ENCODE measurements around the gene AFF2.

AFF2 gene

DNA sequence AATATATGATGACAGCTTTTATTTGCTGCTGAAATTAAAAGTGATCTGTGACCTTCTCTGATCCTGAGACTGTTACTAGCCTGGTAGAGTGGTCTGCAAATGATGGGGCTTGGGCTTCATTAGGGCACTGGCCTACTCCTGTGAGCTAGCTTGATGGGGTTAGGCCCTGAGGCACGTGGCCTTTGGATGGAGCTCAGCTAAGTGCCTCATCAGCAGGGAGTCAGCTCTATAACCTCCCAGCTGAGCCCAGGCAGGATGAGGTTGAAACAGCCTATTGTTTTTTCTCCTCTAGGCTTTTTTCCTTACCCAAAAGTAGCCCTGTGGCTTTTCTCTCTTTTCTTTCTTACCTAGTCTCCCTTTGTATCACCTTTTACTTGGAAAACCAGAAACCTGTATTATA is 92.2 kb downstream of the AFF2 start:
- no peak for DNase-seq

DNA sequence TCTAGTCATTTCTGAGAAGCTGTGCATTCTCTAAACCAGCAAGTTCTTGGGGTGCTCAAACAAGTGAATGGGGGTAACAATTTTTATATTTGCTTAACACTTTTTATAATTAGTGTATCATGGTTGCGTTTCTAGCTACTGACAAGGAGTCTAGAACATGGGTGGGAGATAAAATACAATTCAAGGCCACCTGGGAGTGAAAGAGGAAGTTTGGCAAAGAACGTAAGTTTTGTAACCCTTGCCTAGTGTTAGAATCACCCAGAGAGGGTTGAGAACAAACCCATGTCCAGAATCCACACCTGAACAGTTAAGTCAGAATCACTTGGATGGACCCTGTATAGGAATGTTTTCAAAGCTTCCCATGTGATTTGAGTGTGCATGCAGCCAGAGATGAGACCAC is 92.7 kb downstream of the AFF2 start:
- no peak for DNase-seq

DNA sequence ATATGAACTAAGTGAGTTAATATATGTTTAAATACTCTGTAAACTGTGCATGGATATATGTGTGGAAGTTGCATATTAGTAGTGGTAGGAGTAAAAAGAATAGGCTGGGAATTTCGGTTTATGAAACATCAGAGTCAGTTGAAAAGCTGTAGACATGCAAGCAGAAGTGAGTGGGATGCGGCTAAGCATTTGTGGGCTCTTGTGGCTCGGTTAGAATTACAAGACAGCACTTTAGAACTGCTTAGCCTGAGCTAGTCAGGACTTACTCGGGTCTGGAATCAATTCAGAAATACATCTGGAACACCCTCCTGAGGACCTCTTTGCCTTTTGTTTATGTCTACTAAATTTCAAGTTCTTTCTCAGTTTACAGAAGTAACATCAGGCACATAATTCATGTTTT is 93.6 kb downstream of the AFF2 start:
- DNase-seq: no peak

DNA sequence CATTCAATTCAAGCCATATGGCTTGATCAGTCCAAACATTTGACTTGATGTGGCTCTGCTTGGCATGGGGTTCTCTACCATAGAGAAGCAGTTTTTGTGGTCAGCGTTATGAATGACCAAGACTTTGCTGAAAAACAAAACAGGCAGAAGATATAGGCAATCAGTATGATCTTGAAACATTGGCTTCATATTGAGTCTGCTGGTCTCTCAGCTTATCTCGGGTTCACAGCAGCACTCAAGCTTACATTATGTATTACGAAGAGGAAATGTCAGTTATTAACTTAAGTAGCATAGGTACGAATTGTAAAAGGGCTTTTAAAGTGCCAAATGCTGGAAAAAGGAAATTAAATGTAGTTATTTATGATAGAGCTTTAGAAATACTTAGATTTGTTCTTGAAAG is 99.0 kb downstream of the AFF2 start:
- DNase-seq: no peak

DNA sequence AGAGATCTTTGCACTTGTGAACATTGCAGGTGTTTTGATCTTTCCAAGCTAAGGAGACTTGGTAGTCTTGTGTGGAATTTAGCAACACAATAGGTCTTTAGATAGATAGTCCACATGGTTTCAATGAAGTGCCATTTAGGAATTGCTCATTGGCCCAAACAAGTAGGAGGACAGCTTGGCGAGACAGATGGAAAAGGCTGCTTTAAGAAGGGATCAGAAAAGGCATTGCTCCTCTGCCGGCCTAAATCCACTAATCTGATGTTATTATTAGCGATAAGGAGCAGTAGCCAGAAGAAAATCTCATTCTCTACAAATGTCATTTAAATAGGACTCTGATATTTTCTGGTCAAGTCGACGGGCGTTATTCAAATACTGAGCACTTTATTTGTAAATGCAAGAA is 99.7 kb downstream of the AFF2 start:
- DNase-seq: no peak

DNA sequence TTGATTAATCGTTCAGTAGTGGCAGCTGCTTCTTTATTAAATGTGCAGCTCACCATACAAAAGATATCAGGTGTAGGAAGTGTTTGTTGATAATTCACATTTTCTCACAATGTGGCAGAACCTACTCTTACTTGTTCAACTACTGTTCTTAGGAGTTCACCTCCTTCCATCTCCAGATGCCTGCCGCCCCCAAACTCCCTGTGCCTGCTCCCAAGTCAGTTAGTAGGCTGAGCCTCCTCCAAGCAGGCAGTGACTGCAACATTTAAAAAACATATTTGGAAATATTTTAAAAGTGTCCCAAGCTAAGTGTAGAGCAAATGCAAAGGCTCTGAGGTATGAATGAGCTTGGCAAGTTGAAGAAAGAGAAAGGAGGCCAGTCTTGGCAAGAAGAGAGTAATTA is 100.2 kb downstream of the AFF2 start:
- no peak for DNase-seq

DNA sequence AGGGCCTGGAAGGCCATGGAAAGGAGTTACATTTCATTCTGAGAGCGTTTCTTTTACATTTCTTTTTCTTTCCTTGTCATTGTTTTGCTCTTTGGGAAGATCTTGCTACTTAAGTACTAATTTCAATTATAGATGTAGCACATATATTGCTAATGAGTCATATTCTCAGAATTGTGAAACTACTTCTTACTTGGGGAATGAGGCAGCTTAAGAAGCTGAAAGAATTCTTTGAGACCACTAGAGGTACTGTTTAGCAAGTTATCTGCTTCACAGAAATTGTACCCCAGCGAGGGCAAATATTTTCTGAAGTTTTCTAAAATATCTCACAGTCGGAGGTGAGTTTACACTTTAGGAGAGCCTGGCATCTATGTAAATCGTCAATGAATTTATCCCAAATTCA is 100.6 kb downstream of the AFF2 start:
- no peak for DNase-seq

DNA sequence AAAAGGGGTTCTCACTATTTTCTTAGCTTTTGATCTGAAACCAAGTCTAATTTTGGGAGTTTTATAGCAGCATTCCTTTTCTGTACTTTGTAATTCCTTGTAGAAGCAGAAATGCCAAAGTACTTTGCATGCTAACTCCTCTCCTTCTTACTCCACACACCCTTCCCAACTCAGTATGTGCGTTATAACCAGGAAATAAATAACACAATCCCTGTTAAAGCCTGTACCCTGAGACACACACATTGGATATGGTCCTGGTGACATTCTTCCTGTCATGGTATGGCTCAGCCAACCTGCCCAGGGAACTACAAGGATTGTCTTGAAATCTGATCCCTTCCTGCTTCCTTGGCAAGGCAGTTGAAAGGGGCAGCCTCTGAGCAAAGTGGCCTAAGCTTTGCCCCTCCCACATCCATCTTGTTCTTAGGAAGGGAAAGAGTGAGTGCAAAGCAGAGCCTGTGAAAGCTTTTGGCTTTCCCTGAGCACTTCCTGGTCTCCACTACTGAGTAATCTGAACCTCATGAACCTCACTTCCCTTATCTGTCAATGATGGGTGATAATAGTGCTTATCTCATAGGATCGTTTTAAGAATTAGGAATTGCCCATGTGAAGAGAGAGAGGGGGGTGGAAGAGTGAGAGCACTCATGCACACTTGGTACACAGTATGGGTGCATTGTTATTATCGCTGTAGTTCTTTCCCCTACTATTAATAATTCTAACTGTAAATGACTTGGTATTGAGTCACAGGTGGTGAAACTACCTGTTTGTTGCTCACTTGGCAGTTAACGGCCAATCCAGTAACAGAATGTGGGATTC is 109.3 kb downstream of the AFF2 start:
- no peak for DNase-seq

DNA sequence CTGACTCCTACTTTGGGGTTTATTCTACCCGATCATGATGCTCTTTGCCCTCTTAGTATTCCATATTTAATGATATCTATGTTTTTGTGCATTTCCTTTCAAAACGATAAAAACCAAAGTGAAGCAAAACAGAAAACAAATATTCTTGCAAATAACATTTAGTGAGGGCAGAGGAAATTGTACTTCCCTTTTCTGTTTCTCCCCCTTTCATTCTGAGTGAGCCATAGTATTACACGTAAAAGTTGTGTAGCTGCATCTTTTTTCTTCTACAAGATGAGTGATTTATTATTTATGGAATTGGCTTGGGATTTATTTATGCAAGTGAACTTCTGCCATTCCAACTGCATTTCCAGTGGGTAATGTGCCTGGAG is 109.9 kb downstream of the AFF2 start:
- no peak for DNase-seq

DNA sequence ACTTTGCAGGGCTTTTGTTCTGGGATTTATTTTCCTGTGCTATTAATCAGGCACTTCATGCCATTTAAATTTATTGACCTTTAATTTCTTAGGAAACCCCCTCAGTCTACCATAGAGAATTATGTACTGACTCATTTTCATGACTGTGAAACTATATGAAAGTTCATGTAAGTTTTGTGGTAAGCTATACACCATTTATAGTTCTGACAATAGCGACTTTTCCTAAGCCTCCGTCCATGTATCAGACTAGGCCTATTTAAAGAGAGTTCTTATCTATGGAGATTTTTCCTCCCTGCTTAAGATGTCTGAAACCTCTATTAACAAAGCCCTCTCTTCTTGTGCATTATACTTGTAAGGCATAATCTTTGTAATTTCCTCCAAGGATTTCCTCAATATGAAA is 111.6 kb downstream of the AFF2 start:
- DNase-seq: no peak

DNA sequence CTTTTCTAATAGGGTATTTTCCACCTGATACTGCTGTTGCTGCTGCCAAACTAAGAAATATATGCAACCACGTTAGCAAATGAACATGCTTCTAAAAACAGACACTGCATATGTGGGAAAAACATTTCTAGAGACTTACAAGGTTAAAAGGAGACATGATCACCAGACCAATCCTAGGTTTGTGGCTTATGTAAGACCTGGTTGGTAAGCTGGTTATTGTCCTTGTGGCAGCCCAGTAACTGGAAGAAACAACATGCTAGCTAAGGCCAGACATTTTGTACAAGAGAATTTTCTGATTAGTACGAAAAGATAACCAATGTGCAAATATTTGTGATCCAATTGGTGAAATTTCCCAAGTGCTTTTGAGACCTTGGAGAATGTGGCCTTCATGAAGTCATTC is 112.0 kb downstream of the AFF2 start:
- DNase-seq: no peak

DNA sequence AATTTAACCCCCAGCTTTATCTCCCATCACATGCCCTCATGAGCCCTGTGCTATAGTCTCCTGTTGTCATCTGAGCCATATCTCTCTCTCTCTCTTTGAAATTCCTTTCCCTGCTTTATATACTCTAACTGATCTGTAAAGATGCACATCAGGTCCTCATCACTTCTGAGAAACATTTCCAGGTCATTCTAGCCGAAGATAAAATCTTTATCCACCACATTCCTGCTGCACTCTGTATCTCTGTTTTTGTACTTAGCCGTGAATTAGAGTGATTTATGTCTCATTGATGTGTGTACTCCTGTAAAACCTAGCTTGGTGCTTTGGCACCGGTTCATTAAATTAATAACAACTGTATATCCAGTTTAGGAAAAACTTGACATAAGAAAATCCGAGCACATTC is 113.2 kb downstream of the AFF2 start:
- no peak for DNase-seq

DNA sequence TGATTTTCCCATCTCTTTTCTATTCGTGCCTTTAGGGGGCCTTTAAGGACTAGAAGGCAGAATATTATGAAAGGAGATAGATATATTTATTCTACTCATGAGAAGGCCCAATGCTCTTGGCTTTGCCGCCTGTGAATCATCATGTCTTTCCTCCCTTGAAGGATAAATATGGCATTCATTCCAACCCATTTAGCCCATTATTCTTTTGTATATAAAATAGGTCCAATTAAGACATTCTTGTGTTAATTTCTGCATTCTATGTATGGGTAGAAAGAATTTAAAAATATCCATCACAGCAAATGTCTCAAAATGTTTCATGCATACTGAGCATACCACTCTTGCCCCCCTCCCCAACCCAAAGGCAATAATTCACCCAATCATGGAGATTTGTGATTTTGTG is 115.1 kb downstream of the AFF2 start:
- no peak for DNase-seq

DNA sequence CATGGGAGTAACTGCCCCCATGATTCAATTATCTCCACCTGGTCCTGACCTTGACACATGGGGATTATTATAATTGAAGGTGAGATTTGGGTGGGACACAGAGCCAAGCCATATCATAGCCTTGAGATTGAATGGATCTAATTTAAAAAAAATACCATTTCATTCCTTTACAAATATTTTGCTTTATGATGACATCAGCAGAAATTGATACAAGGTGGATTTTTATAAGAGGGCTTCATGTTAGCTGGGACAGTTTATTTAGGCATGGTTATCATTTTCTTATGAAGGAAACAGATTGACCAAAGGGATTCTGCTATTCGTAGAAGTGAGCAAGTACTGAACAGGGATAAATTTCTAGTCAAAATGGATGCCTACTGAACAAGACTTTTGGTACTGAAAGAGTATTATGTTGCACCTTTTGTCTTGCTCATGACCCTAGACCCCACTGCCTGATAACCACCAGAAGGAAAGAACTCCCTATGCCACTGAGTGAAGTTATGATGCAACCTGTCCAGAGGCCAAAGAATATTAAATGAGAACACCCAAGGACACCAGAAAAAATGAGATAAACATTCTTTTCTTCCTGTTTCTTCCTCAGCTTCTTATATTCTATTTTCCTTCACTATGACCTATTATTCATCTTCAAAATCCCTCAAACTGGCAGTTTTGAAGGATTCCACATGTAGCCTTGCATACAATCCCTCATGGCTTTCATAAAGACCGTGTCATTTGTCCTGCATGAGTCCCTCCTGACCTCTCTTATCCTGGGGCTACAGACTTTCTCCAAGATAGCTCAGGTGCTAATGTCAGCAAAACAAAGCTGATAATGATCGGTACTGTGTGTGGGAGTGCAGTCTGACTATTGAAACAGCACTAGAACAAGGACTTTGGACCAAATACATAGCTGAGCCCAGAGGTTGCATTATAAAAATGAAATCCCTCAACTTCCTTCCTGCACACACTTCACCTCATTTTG is 118.3 kb downstream of the AFF2 start:
- DNase-seq: no peak

DNA sequence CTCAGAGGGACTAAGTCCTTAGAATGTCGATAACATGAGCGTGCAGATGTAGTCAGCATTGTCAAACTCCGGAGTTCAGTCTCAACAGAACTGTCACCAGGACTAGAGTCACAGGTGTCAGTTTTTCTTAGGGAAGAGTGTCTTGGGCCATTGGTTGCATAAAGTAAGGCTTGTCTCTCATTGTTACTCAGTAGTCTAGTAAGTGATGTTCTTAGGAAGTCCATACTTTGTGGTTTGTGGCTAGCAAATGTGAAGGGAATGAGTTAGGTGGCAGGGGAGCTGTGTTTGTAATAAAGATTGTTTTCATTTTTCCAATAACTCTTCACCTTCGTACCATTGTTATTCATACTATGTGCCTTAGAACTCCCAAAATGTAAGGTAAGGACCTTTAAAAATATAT is 119.6 kb downstream of the AFF2 start:
- DNase-seq: no peak

DNA sequence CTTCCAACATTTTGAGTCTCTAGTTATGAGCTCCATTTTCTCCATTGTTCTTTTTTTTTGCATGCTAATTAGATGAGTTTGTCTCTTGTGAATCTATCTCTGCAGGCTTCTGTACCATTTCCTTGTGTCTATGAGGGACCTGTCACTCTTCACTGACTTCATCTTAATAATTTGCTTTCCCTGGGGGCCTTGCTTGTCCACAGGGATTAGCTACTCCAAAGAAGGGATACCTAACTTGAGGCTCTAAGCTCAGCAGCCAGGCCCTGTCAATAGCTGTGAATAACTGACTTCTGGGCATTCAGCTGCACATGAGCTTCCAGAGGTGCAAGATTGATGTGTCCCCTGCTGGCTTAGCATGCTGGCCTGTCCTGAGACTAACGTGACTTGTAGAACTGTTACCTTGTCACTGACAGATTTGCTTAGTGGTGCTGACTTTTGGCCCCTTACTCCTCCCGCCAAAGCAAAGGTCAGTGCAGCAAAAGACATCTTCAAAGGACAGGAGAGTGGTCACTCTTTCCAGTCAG is 124.6 kb downstream of the AFF2 start:
- no peak for DNase-seq

DNA sequence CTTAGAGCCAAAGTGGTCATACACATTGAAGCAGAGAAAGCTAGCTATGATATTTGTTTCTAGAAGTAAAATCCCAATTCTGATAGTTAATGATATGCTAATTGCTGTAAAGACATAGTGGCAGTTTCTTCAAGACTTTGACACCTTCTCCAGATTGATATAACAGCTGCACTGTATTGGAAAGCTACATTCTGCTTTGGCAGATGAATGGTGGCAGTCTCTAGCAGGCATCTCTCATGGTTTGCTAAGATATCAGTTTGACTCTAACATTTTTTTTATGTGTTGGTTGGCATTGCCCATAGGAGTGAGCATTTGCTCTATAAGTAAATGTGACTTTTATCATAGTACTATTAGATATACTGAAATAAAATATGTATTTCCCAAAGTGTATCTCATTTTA is 128.2 kb downstream of the AFF2 start:
- DNase-seq: no peak

DNA sequence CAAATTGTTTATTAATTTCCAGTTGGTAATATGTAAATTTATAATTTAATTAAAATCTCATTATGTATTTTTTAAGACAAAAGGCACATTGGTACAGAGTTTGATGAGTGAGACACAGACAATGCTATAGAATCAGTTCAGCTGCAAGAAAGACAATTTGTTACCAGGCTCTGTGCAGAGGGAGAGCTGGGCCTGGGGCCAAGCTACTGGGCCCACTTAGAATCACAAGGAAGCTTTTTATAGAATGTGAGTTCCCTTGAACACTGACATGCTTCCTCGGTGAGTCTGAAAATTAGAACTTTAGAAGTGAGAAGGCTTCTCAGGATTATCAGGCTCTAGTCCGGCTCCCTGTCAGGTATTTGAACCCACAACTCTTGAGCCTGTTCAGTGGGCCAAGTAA is 129.0 kb downstream of the AFF2 start:
- no peak for DNase-seq

DNA sequence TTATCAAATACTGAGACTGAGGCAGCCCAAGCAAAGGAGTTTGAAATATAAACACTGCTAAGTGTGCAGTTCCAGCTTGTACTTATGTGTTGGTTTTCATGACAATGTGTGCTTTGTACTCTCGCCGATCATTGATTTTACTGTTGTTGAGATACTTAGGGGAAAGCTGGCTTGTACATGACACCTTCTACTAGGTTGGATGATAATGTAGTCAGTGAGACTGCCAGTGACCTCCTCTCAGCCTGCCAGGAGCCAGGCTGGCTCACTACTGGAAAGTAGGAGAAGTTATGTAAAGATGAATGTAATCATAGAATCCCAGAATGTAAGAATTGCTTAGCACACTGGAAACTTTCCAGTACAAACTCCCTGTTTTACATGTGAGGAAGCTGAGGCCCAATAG is 132.0 kb downstream of the AFF2 start:
- DNase-seq: no peak

DNA sequence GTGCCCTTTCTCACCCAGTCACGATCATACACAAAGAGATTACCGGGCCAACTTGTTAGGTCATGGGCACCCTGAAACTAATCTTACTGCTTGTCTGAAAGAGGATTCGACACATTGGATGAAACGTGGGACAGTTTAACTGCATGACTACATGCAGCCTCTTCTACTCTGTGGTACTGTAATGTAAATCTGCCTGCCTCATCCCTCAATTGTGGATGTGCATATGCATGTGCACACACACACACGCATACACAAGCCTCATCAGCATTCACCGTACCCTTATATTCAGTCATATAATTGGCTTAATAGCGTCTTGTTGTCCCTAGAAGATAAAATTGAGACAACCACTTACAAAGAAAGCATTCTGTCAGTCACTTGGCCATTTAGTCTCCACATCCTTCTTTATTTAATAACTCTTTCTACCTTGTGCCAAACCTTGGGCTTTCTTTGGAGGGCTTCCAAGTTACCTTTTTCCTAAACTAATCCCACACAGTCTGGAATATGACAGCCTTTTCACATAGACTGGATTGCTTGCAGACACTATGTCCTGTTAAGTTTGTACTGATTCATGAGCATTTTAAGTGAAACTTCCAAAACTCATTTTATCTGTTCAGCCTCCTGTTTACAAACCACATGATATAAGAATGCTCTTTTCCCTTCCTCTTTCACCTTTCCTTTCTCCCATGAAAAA is 132.9 kb downstream of the AFF2 start:
- no peak for DNase-seq

DNA sequence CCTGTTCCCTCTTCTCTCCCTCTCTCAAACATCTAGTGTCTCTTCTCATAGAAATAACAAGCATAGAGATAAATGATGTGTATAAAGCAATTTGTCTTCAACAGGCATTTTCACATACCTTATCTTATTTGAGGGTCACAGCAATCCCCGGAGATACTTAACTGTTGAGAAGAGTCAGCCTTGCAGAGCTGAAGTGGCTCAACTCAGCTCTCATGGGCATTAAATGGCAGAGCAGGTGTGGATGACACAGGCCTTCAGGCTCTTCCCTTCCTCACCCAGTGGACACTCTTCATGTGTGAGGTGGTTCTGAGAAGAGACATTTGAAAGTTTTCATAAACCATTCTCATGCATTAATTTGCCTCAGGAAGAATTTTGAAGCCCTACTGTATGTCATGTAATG is 134.2 kb downstream of the AFF2 start:
- no peak for DNase-seq

DNA sequence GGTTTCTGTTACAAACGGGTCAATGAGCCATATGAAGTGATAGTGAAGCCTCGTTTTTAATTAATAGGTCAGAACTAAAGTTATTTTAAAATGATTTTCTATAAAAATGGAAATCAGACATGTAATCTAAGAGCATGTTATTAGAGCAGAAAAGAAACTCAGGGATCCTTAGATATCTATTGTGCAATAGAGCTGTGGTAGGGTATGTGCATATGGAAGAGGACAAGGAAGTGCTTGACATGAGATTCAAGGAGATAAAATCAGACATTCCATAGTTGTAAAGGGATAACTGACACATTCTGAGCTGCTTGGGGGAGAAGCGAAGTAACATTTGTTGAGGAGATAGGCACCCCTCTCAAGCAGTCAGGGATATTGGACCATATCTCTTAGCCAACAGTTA is 143.0 kb downstream of the AFF2 start:
- DNase-seq: no peak

DNA sequence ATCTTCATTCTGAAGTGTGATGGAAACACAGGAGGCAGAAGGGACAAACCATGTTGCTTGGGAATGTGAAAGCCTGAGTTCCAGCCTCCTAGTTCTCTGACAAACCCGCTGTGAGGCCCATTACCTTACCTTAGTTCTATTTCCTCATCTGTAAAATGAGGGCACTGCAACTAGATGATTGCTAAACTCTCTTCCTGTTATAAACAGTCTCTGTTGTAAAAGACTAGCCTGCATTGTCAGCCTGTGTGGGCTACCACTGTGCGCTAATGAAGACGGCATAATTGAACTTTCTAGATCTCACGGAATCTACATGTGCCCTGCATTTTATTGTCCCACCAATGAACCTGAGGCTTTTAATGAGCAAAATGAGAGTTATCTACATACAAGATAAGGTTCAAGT is 147.2 kb downstream of the AFF2 start:
- DNase-seq: no peak

Measured in activated T-cell treated with anti-CD3 and anti-CD28 coated beads for 4 hours (primary cell).